ENCODE data around the gene SAGE1. TPM values are rescaled to one million over a fixed set of nuclear protein-coding genes. Genes with fewer than 3 reads are reported as not detected.
"Not testable (repeated sequence)": the region's sequence is repeated elsewhere in the genome, so short reads cannot be mapped to it uniquely, and the experiment has no call there.

The SAGE1 gene
- not detected for total RNA-seq

DNA sequence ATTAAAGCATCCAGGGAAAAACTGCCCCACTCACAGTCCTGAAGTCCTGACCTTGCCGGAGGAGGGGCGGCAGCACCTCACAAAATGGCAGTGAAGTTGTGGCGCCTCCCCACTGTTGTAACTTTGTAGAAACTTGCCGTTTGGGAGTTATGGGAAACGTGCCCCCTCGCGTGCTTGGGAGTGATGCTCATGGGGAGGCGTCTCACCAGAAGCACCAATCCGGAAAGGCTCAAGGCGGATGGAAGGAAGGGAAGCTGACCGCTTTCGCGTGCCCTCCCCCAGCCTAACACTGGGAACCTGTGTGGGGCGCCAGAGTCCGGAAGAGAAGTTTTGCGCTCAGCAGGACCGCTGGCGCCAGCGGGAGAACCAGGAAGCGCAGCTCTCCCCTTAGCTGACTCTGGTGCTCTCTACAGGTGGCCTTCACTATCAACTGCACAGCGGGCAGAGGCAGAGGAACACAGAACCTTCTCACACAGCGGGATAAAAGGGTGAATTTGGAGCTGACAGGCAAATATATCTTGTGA lies at the start of gene SAGE1, which contains the start of gene CT45A10:
SAGE1 (plus strand) TSS at position 423 of the 524 bp plus-strand sequence. CDS start 2,527 bp downstream, outside the sequence.
CT45A10 (minus strand) TSS at position 151 of the 524 bp plus-strand sequence. CDS start 8,100 bp downstream, outside the sequence.
- DNase-seq = no peak
- H3K36me3 Mint-ChIP-seq = no peaks in the 10 kb centered on the region
- H3K27me3 Mint-ChIP-seq = peaks cover 5% of the 10 kb centered on the region
- no peak for ATAC-seq (ENCODE audit: low read depth)
- no peak within 1 kb of the TSS for H3K27ac Mint-ChIP-seq
- no peaks in the 10 kb centered on the region for H3K4me1 Mint-ChIP-seq
- H3K9me3 Mint-ChIP-seq = no peaks in the 10 kb centered on the region
- H3K4me3 Mint-ChIP-seq = no peak within 1 kb of the TSS
- POLR2A ChIA-PET = no interaction called here

DNA sequence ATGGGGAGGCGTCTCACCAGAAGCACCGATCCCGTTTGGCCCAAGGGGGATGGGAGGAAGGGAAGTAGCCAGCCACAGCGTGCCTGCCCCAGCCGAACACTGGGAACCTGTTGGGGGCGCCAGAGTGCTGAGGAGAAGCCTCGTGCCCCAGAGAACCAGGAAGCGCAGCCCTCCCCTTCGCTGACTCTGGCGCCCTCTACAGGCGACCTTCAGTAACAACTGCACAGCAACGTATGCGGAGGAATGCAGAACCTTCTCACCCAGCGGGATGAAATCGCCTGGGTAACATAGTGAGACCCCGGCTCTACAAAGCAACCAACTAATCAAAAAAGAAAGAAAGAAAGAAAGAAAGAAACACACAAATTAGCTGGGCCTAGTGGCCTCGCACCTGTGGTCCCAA lies 39.1 kb upstream of the SAGE1 start, which contains the start of gene CT45A8:
CT45A8 (minus strand) TSS at position 101 of the 400 bp plus-strand sequence. CDS start 3,755 bp downstream, outside the sequence.
- H3K27ac Mint-ChIP-seq; H3K36me3 Mint-ChIP-seq; H3K4me3 Mint-ChIP-seq; POLR2A ChIA-PET; H3K9me3 Mint-ChIP-seq; ATAC-seq (ENCODE audit: low read depth); H3K4me1 Mint-ChIP-seq; H3K27me3 Mint-ChIP-seq; DNase-seq: not testable (repeated sequence)

DNA sequence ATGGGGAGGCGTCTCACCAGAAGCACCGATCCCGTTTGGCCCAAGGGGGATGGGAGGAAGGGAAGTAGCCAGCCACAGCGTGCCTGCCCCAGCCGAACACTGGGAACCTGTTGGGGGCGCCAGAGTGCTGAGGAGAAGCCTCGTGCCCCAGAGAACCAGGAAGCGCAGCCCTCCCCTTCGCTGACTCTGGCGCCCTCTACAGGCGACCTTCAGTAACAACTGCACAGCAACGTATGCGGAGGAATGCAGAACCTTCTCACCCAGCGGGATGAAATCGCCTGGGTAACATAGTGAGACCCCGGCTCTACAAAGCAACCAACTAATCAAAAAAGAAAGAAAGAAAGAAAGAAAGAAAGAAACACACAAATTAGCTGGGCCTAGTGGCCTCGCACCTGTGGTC lies 21.8 kb upstream of the SAGE1 start, which contains the start of gene CT45A9:
CT45A9 (minus strand) TSS at position 101 of the 400 bp plus-strand sequence. CDS start 3,751 bp downstream, outside the sequence.
- ATAC-seq (ENCODE audit: low read depth); DNase-seq; H3K4me1 Mint-ChIP-seq; POLR2A ChIA-PET; H3K36me3 Mint-ChIP-seq; H3K27ac Mint-ChIP-seq; H3K4me3 Mint-ChIP-seq; H3K9me3 Mint-ChIP-seq; H3K27me3 Mint-ChIP-seq: not testable (repeated sequence)

- ATAC-seq (ENCODE audit: low read depth); H3K9me3 Mint-ChIP-seq; H3K4me1 Mint-ChIP-seq; POLR2A ChIA-PET; H3K27ac Mint-ChIP-seq; H3K27me3 Mint-ChIP-seq; H3K4me3 Mint-ChIP-seq; DNase-seq; H3K36me3 Mint-ChIP-seq: not testable (repeated sequence)
Measured at GRCh38 chrX:135882741-135883140, 10.8 kb upstream of the SAGE1 start.

- H3K27me3 Mint-ChIP-seq; H3K9me3 Mint-ChIP-seq; H3K27ac Mint-ChIP-seq; ATAC-seq (ENCODE audit: low read depth); H3K4me1 Mint-ChIP-seq; POLR2A ChIA-PET; DNase-seq; H3K36me3 Mint-ChIP-seq; H3K4me3 Mint-ChIP-seq: not testable (repeated sequence)
Measured at GRCh38 chrX:135888230-135888629, 5.3 kb upstream of the SAGE1 start.

DNA sequence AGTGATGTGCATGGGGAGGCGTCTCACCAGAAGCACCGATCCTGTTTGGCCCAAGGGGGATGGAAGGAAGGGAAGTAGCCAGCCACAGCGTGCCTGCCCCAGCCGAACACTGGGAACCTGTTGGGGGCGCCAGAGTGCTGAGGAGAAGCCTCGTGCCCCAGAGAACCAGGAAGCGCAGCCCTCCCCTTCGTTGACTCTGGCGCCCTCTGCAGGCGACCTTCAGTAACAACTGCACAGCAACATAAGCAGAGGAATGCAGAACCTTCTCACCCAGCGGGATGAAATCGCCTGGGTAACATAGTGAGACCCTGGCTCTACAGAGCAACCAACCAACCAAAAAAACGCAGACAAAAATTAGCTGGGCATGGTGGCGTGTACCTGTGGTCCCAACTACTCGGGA lies 4.5 kb upstream of the SAGE1 start:
- H3K36me3 Mint-ChIP-seq; H3K27me3 Mint-ChIP-seq; H3K4me1 Mint-ChIP-seq; H3K4me3 Mint-ChIP-seq; H3K27ac Mint-ChIP-seq; ATAC-seq (ENCODE audit: low read depth); H3K9me3 Mint-ChIP-seq; POLR2A ChIA-PET: not testable (repeated sequence)
- peak; percentile 49 for DNase-seq

DNA sequence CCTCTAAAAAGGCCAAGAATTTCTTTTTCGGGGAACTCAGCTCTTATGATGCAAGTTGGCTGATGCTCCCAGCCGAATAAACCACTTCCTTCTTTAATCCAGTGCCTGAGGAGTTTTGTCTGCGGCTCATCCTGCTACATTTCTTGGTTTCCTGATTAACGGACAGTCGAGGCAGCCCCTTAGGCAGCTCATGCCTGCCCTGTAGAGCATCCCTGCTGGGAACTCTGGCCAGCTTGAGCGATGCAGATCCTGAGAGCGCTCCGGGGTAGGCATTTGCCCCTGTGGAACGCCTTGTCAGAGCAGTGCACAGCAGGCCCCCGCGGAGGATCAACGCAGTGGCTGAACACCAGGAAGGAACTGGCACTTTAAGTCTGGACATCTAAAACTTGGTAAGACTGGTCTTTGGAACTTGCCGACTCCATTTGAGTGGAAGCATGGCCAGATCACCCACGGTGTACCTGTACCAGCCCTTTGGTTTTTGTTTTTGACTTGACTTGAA lies 3.4 kb upstream of the SAGE1 start:
- H3K36me3 Mint-ChIP-seq = no peaks in the 10 kb centered on the region
- H3K4me3 Mint-ChIP-seq = no peak overlapping the region
- H3K4me1 Mint-ChIP-seq = no peaks in the 10 kb centered on the region
- peaks cover 5% of the 10 kb centered on the region for H3K27me3 Mint-ChIP-seq
- DNase-seq (no peak), ATAC-seq (ENCODE audit: low read depth) (no peak)
- no peak overlapping the region for H3K27ac Mint-ChIP-seq
- no peaks in the 10 kb centered on the region for H3K9me3 Mint-ChIP-seq
- POLR2A ChIA-PET = no interaction called here

GRCh38 chrX:135892781-135893180 lies 735 bp upstream of the SAGE1 start:
- ATAC-seq (ENCODE audit: low read depth) (no peak), DNase-seq (no peak)
- peaks cover 5% of the 10 kb centered on the region for H3K27me3 Mint-ChIP-seq
- H3K4me3 Mint-ChIP-seq = no peak overlapping the region
- POLR2A ChIA-PET = no interaction called here
- no peaks in the 10 kb centered on the region for H3K36me3 Mint-ChIP-seq
- no peaks in the 10 kb centered on the region for H3K9me3 Mint-ChIP-seq
- no peak overlapping the region for H3K27ac Mint-ChIP-seq
- no peaks in the 10 kb centered on the region for H3K4me1 Mint-ChIP-seq

- POLR2A ChIA-PET = no interaction called here
- no peak for ATAC-seq (ENCODE audit: low read depth)
- H3K27me3 Mint-ChIP-seq = peaks cover 2% of the 10 kb centered on the region
- H3K4me3 Mint-ChIP-seq = no peak overlapping the region
- no peaks in the 10 kb centered on the region for H3K9me3 Mint-ChIP-seq
- no peak for DNase-seq
- no peak overlapping the region for H3K27ac Mint-ChIP-seq
- H3K4me1 Mint-ChIP-seq = no peaks in the 10 kb centered on the region
- no peaks in the 10 kb centered on the region for H3K36me3 Mint-ChIP-seq
Measured at GRCh38 chrX:135910251-135910650, 16.7 kb downstream of the SAGE1 start.

GRCh38 chrX:135914404-135914803 lies 20.9 kb downstream of the SAGE1 start:
- ATAC-seq (ENCODE audit: low read depth) (no peak), DNase-seq (no peak)
- H3K27ac Mint-ChIP-seq = no peak overlapping the region
- POLR2A ChIA-PET = no interaction called here
- no peaks in the 10 kb centered on the region for H3K4me1 Mint-ChIP-seq
- no peaks in the 10 kb centered on the region for H3K36me3 Mint-ChIP-seq
- peaks cover 2% of the 10 kb centered on the region for H3K27me3 Mint-ChIP-seq
- H3K9me3 Mint-ChIP-seq = no peaks in the 10 kb centered on the region
- H3K4me3 Mint-ChIP-seq = no peak overlapping the region

DNA sequence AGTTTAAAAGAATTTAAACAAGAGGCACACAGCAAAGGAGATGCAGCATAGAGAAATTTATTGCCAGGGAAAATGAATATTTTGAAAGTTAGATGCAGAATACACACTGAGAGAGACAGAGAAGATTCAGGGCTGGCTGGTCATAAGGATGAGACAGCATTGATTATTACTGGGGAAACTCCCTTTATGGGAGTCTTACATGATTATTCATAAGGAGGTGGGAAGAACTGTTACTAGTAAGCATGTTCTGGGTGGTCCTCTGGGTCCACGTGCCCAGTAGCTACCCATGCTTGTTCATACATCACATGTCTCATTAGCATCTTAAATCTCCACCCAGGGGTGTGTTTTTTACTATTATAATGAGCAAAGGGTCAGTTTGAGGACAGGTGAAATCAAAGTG lies 27.0 kb downstream of the SAGE1 start:
- POLR2A ChIA-PET; H3K4me3 Mint-ChIP-seq; ATAC-seq (ENCODE audit: low read depth); H3K36me3 Mint-ChIP-seq; DNase-seq; H3K9me3 Mint-ChIP-seq; H3K27ac Mint-ChIP-seq; H3K27me3 Mint-ChIP-seq; H3K4me1 Mint-ChIP-seq: not testable (repeated sequence)

DNA sequence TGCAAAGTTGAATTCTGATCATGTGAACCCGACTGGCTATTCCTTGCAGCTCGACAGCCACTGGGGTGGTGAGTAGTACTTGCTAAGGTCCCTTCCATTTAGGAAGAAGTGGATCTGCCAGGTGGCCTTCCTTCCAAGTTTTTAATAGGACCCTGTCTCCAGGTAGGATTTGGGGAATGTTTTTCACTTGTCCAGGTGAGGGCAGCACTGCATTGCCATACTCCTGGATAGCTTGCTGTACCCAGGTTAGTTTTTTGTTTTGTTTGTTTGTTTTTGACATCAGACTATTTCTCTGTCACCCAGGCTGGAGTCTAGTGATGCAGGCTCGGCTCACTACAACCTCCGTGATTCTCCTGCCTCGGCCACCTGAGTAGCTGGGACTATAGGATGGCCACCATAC lies 29.8 kb downstream of the SAGE1 start:
- POLR2A ChIA-PET = no interaction called here
- no peaks in the 10 kb centered on the region for H3K4me1 Mint-ChIP-seq
- H3K36me3 Mint-ChIP-seq = no peaks in the 10 kb centered on the region
- H3K4me3 Mint-ChIP-seq = no peak overlapping the region
- H3K9me3 Mint-ChIP-seq = no peaks in the 10 kb centered on the region
- no peak for DNase-seq
- H3K27me3 Mint-ChIP-seq = no peaks in the 10 kb centered on the region
- no peak for ATAC-seq (ENCODE audit: low read depth)
- no peak overlapping the region for H3K27ac Mint-ChIP-seq

DNA sequence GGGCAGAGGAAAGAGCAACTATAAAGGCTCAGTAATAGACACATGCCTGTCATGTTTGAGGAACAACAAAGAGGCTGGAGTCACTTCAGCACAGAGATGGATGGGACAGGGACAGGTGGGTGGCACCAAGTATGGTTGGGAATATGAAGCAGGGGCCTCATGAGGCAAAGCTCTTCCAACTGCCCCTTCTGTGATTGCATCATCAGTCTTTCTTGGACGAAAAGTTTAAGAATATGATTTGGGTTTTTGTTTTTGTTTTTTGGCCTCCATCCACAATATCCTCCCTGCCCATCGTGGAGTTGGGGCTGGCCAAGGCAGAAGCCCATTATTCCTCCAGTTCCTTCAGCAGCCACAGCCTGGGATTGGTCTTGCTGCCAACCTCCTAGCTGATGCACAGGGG lies 34.4 kb downstream of the SAGE1 start:
- Mint-ChIP-seq H3K27me3 (no peaks in the 10 kb centered on the region), H3K4me3 (no peak overlapping the region), H3K27ac (no peak overlapping the region), H3K4me1 (no peaks in the 10 kb centered on the region), H3K36me3 (no peaks in the 10 kb centered on the region), H3K9me3 (no peaks in the 10 kb centered on the region)
- ATAC-seq (ENCODE audit: low read depth) = no peak
- no peak for DNase-seq
- POLR2A ChIA-PET = no interaction called here

DNA sequence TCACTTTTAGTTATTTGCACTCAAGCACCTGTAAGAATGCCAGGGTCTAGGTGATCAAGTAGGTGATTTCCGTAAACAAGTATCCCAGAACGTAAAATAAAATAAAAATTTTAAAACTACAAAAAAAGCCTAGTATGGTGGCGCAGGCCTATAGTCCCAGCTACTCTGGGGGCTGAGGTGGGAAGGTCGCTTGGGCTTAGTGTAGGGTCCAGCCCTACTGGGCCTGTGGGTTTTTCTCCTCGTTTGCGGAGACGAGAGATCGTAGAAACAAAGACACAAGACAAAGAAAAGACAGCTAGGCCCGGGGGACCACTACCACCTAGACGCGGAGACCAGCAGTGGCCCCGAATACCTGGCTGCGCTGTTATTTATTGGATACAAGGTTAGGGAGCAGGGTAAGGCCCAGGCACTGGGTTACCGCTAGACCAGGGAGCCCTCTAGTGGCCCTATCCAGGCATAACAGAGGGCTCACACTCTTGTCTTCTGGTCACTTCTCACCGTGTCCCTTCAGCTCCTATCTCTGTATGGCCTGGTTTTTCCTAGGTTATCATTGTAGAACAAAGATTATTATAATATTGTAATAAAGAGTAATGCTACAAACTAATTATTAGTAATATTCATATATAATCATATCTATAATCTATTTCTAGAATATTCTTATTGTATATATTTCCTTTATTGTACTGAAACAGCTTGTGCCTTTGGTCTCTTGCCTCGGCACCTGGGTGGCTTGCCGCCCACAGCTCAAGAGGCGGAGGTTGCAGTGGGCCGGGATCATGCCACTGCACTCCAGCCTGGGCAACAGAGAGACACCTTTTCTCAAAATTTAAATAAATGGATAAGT lies 38.4 kb downstream of the SAGE1 start:
- ATAC-seq (ENCODE audit: low read depth) = no peak
- POLR2A ChIA-PET = no interaction called here
- Mint-ChIP-seq H3K27me3 (no peaks in the 10 kb centered on the region), H3K27ac (no peak overlapping the region), H3K9me3 (no peaks in the 10 kb centered on the region), H3K4me1 (no peaks in the 10 kb centered on the region), H3K36me3 (no peaks in the 10 kb centered on the region), H3K4me3 (no peak overlapping the region)
- DNase-seq = peak; percentile 32

All from activated naive CD8-positive, alpha-beta T cell treated with anti-CD3 and anti-CD28 coated beads, Interleukin-2, amount 10 ng/mL, durations not matched to agents 7 days and 5 days (primary cell).